H1 (cell line): ENCODE data around the gene RNF220. TPM values are rescaled to one million over a fixed set of nuclear protein-coding genes. Genes with fewer than 3 reads are reported as not detected.

Source experiments
- BACH1 ChIP-seq: IDR thresholded peaks from 2 replicates; pipeline ENCODE4 v1.6.1; 2012; ENCODE audit warnings: low read length, improper control_type of control experiment
- BRCA1 ChIP-seq: IDR thresholded peaks from 2 replicates; pipeline ENCODE4 v1.6.1; 2012; ENCODE audit warnings: low read depth, low read length, improper control_type of control experiment
- CBX8 ChIP-seq: fragments of 300-800, 300-1000 bp; sonication (generic); IDR thresholded peaks from 2 replicates; pipeline ENCODE4 v1.7.1; 2016; ENCODE audit warnings: low read depth, low read length, borderline replicate concordance
- CHD7 ChIP-seq: fragments of 300-600 bp; sonication (generic); IDR thresholded peaks from 2 replicates; pipeline ENCODE4 v1.7.1; 2012; ENCODE audit warnings: low read length, moderate library complexity, mild to moderate bottlenecking, inconsistent platforms; ENCODE audit not compliant: insufficient replicate concordance
- KDM4A ChIP-seq: IDR thresholded peaks from one replicate; pipeline ENCODE4 v1.7.1; 2012; ENCODE audit warnings: low read depth, mild to moderate bottlenecking, moderate library complexity, low read length, inconsistent platforms; ENCODE audit not compliant: severe bottlenecking
- SIX5 ChIP-seq: IDR thresholded peaks from 2 replicates; pipeline ENCODE4 v1.6.1; 2011; ENCODE audit warnings: mild to moderate bottlenecking, low read depth, low read length
- polyA plus RNA-seq, 7 experiments: library from polyadenylated mRNA; depleted of rRNA in 3 of 7; stranded (reverse) in 5 of 7; unstranded in 2 of 7; fragments of >200 nt in 5 of 7; fragments of 200-250 nt in 2 of 7; gene quantifications; 1 replicate in 5 of 7; 2 replicates in 1 of 7; 4 replicates in 1 of 7; pipeline versions ENCODE4 v1.2.1 to v1.2.3, GENCODE V29; 2011 to 2013; ENCODE audit warnings: missing spikeins in 2 of 7, mixed read lengths in 2 of 7
- total RNA-seq: library from RNA; stranded (reverse); fragmentation: NEBNext Ultra II Directional; extraction: Animal tissue kit (Norgen Biotek cat#: 25700); gene quantifications from 2 replicates; pipeline ENCODE4 v1.2.1, GENCODE V29; 2021

RNF220 gene
- total and polyA plus RNA-seq, 2 of the 8 experiments (the other 6 are each of a cell fraction or from before 2014, with no cell fraction given): 123 to 160 TPM

GRCh38 chr1:44359234-44359935, 45.7 kb upstream of the RNF220 start (continued):
- TF ChIP-seq CHD7 (no peak), KDM4A (no peak), CBX8 (no peak), BACH1 (no peak), BRCA1 (no peak), SIX5 (no peak)
- TF ChIP-seq, all 59 proteins: peak for 0
